IMR-90 (cell line): ENCODE data around the gene SYNPO2. TPM values are rescaled to one million over a fixed set of nuclear protein-coding genes. Genes with fewer than 3 reads are reported as not detected.
A peak's percentile ranks its signal among the peaks of the same experiment; 100 is the strongest.

Experiments used
- ATAC-seq: fragments of 200-7000 bp; cut with Tn5 transposase; 2 replicates; pipeline ENCODE4 v1.9.1; 2020; ENCODE audit warnings: low read depth, mild to moderate bottlenecking, moderate library complexity
- BruUV-seq: library from RNA; stranded (reverse); fragments of 400-500 nt; replicated peaks from 2 replicates; lab custom pipeline; 2021; lab: Mats Ljungman, UMichigan
- CTCF ChIA-PET: fragments of 300-600 bp; formaldehyde crosslinking; extraction: SDS; loops from one replicate; lab custom pipeline; 2021; ENCODE audit warnings: antibody characterized with exemption; lab: Yijun Ruan, JAX
- POLR2A ChIA-PET: fragments of 300-600 bp; sonication (Branson Sonifier 250); formaldehyde crosslinking; loops from one replicate; lab custom pipeline; 2022; ENCODE audit warnings: antibody characterized with exemption; ENCODE audit not compliant: unreplicated experiment; lab: Charles Lee
- DNase-seq: peaks from one replicate; pipeline ENCODE4 v3.0.0; 2013
- H2AFZ ChIP-seq: replicated peaks from 2 replicates; pipeline ENCODE3; 2013; ENCODE audit warnings: low read length, mild to moderate bottlenecking; ENCODE audit not compliant: poor library complexity
- H2AK5ac ChIP-seq: 2 replicates; pipeline ENCODE4 v1.6.1; 2013; ENCODE audit warnings: low read depth, low read length, inconsistent platforms
- H2AK9ac ChIP-seq: replicated peaks from 2 replicates; pipeline ENCODE3; 2013; ENCODE audit warnings: mild to moderate bottlenecking, low read depth, low read length, moderate library complexity; ENCODE audit not compliant: poor library complexity
- H2BK120ac ChIP-seq: 2 replicates; pipeline ENCODE4 v1.6.1; 2013; ENCODE audit warnings: low read depth, low read length, inconsistent platforms
- H2BK15ac ChIP-seq: 3 replicates; pipeline ENCODE4 v1.6.1; 2013; ENCODE audit warnings: low read depth, low read length, inconsistent platforms
- H2BK20ac ChIP-seq: 2 replicates; pipeline ENCODE4 v1.6.1; 2013; ENCODE audit warnings: low read depth, mild to moderate bottlenecking, inconsistent platforms, low read length, moderate library complexity
- H2BK5ac ChIP-seq: 2 replicates; pipeline ENCODE4 v1.6.1; 2013; ENCODE audit warnings: mild to moderate bottlenecking, low read depth, low read length, inconsistent platforms; ENCODE audit not compliant: poor library complexity, severe bottlenecking
- H3K14ac ChIP-seq: replicated peaks from 2 replicates; pipeline ENCODE4 v1.6.1; 2013; ENCODE audit warnings: low read depth, low read length, inconsistent platforms
- H3K18ac ChIP-seq: 2 replicates; pipeline ENCODE4 v1.6.1; 2013; ENCODE audit warnings: low read depth, low read length, control low read depth
- H3K23ac ChIP-seq: 2 replicates; pipeline ENCODE4 v1.6.1; 2013; ENCODE audit warnings: low read depth, low read length, inconsistent platforms
- H3K27ac ChIP-seq: 2 replicates; pipeline ENCODE4 v1.5.1; 2013; ENCODE audit warnings: mild to moderate bottlenecking, control low read depth, low read length; ENCODE audit not compliant: insufficient read depth
- H3K27me3 ChIP-seq: 2 replicates; pipeline ENCODE4 v1.6.1; 2013; ENCODE audit warnings: low read length; ENCODE audit not compliant: control insufficient read depth, insufficient read depth
- H3K36me3 ChIP-seq: 2 replicates; pipeline ENCODE4 v1.6.1; 2013; ENCODE audit warnings: low read length, mixed read lengths; ENCODE audit not compliant: control insufficient read depth, insufficient read depth
- H3K4ac ChIP-seq: 2 replicates; pipeline ENCODE4 v1.6.1; 2013; ENCODE audit warnings: low read depth, low read length, inconsistent platforms
- H3K4me1 ChIP-seq: 2 replicates; pipeline ENCODE4 v1.6.1; 2013; ENCODE audit warnings: low read length, mixed read lengths; ENCODE audit not compliant: control insufficient read depth, insufficient read depth
- H3K4me2 ChIP-seq: 2 replicates; pipeline ENCODE4 v1.6.1; 2013; ENCODE audit warnings: low read depth, mild to moderate bottlenecking, control low read depth, low read length, moderate library complexity
- H3K4me3 ChIP-seq: 2 replicates; pipeline ENCODE4 v1.5.1; 2013; ENCODE audit warnings: low read depth, mild to moderate bottlenecking, control low read depth, low read length, moderate library complexity; ENCODE audit not compliant: insufficient read depth
- H3K56ac ChIP-seq: 2 replicates; pipeline ENCODE4 v1.6.1; 2013; ENCODE audit warnings: low read length, inconsistent platforms; ENCODE audit not compliant: insufficient read depth; ENCODE audit errors: extremely low read depth
- H3K79me1 ChIP-seq, 2 experiments: 2 replicates each; pipeline ENCODE4 v1.6.1; 2013; ENCODE audit warnings: low read length in 2 of 2, inconsistent platforms in 1 of 2, low read depth in 1 of 2
- H3K9ac ChIP-seq: 2 replicates; pipeline ENCODE4 v1.6.1; 2013; ENCODE audit warnings: low read depth, low read length, control low read depth
- H3K9me1 ChIP-seq: 2 replicates; pipeline ENCODE4 v1.6.1; 2013; ENCODE audit warnings: low read length, inconsistent platforms; ENCODE audit not compliant: insufficient read depth
- H3K9me3 ChIP-seq: 2 replicates; pipeline ENCODE4 v1.6.1; 2013; ENCODE audit warnings: low read length; ENCODE audit not compliant: control insufficient read depth, insufficient read depth
- H4K20me1 ChIP-seq: 2 replicates; pipeline ENCODE4 v1.6.1; 2013; ENCODE audit warnings: low read length, inconsistent platforms; ENCODE audit not compliant: insufficient read depth
- H4K5ac ChIP-seq: 2 replicates; pipeline ENCODE4 v1.6.1; 2013; ENCODE audit warnings: mild to moderate bottlenecking, low read depth, low read length, control low read depth
- H4K8ac ChIP-seq, 2 experiments: 2 replicates each; pipeline ENCODE4 v1.6.1; 2013; ENCODE audit warnings: low read depth in 2 of 2, low read length in 2 of 2, control low read depth in 1 of 2, inconsistent platforms in 1 of 2
- H4K91ac ChIP-seq: 2 replicates; pipeline ENCODE4 v1.6.1; 2013; ENCODE audit warnings: low read depth, low read length, inconsistent platforms; ENCODE audit not compliant: insufficient read depth
- WGBS, 2 experiments: methylation state at CpG; one replicate each; pipeline versions ENCODE4 v1.1.5 to v1.1.7; 2013; ENCODE audit warnings: missing lambda C conversion rate in 2 of 2; ENCODE audit not compliant: insufficient read length in 1 of 2; ENCODE audit errors: extremely low coverage in 2 of 2; 5-methylcytosine and 5-hydroxymethylcytosine counted together
- dilution Hi-C: fragments of 300-500 bp; cut with HindIII; formaldehyde crosslinking; loops from one replicate; pipeline ENCODE4 v1.14.3; 2018; ENCODE audit warnings: low sequenced_read_pairs; ENCODE audit not compliant: unreplicated experiment
- in situ Hi-C: fragments of 300-500 bp; cut with MboI; formaldehyde crosslinking; loops from 3 replicates; pipeline ENCODE4 v1.14.3; 2019; ENCODE audit warnings: low sequenced_read_pairs, inconsistent platforms, mixed read lengths
- intact Hi-C: fragments of 100-400 bp; cut with micrococcal nuclease; formaldehyde crosslinking; loops from 2 replicates; pipeline ENCODE4 v1.10.0; 2022
- polyA plus RNA-seq, 3 experiments: library from polyadenylated mRNA; depleted of rRNA; stranded (reverse); fragments of >200 nt; gene quantifications; 2 replicates each; pipeline ENCODE4 v1.2.3, GENCODE V29; 2012; ENCODE audit warnings: low replicate concordance in 1 of 3
- total RNA-seq: library from RNA; depleted of rRNA; stranded (reverse); fragments of >200 nt; gene quantifications from 2 replicates; pipeline ENCODE4 v1.2.3, GENCODE V29; 2012
- TF ChIP-seq, protein P1 (sequence below): fragments of 150-350 bp; IDR thresholded peaks from 2 replicates; pipeline ENCODE4 v1.6.1; 2016; ENCODE audit warnings: low read depth, mild to moderate bottlenecking, low read length, moderate library complexity, borderline replicate concordance

The SYNPO2 gene
- total and polyA plus RNA-seq, 2 of the 4 experiments (the other 2 are of a cell fraction): 0.99 to 1.8 TPM

DNA sequence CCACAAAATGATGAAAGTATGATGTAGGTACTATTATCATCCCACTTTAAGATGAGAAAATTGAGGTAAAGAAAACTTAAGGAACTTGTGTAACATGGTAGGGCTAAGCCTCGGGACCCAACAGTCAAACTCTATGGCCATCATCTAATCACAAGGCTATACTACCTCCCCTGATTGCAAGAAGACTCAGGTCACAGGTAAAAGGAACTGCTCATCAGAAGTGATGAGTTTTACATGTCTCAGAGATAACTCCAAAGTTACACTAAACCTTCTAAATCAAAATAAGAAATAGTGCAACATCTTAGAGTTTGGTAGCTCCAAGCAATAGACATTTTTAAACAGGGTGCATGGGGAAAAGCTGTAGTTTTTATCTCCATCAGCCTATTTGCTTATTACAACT lies 150.5 kb downstream of the SYNPO2 start:
- H3K56ac ChIP-seq: peak overlapping the region; percentile 25; the same call in 1 of the 2 replicates
- H2AK5ac ChIP-seq: peak overlapping the region; percentile 98
- peaks cover 20% of the 10 kb centered on the region for H3K4me1 ChIP-seq
- peak overlapping the region; percentile 100 for H2BK120ac ChIP-seq
- ATAC-seq: no peak
- H2BK20ac ChIP-seq: peak overlapping the region; percentile 96
- H3K79me1 ChIP-seq: peaks cover 0 to 3% of the 10 kb centered on the region in 2 experiments; a peak in 1 of 4 replicates
- intact Hi-C loops (no loop called here), dilution Hi-C loops (no loop called here), in situ Hi-C loops (no loop called here)
- H4K20me1 ChIP-seq: no peaks in the 10 kb centered on the region
- peaks cover 9% of the 10 kb centered on the region for H3K9me1 ChIP-seq
- H3K9me3 ChIP-seq: no peaks in the 10 kb centered on the region
- DNase-seq: no peak
- no peak overlapping the region for H2AFZ ChIP-seq
- no peak overlapping the region for H3K9ac ChIP-seq
- H3K4me3 ChIP-seq: no peak overlapping the region
- peak overlapping the region; percentile 79 to 98; a peak in 3 of 4 replicates for H4K8ac ChIP-seq
- peak overlapping the region; percentile 84 for H4K91ac ChIP-seq
- TF ChIP-seq, protein P1, sequence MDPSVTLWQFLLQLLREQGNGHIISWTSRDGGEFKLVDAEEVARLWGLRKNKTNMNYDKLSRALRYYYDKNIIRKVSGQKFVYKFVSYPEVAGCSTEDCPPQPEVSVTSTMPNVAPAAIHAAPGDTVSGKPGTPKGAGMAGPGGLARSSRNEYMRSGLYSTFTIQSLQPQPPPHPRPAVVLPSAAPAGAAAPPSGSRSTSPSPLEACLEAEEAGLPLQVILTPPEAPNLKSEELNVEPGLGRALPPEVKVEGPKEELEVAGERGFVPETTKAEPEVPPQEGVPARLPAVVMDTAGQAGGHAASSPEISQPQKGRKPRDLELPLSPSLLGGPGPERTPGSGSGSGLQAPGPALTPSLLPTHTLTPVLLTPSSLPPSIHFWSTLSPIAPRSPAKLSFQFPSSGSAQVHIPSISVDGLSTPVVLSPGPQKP: no peak
- H3K27ac ChIP-seq: peak overlapping the region; percentile 61; the same call in 1 of the 2 replicates
- CTCF ChIA-PET: no interaction called here
- peak overlapping the region; percentile 99 for H2BK5ac ChIP-seq
- H2BK15ac ChIP-seq: peak overlapping the region; percentile 92; the same call in 2 of the 3 replicates
- H3K27me3 ChIP-seq: no peaks in the 10 kb centered on the region
- no CpG with 5 or more reads among the region's 1 CpG for WGBS, 2 experiments
- H2AK9ac ChIP-seq: no peak overlapping the region
- H3K4ac ChIP-seq: peak overlapping the region; percentile 80
- no peak overlapping the region for H3K4me2 ChIP-seq
- no peaks in the 10 kb centered on the region for H3K36me3 ChIP-seq
- POLR2A ChIA-PET: no interaction called here
- BruUV-seq: no TSS peak
- H4K5ac ChIP-seq: peak overlapping the region; percentile 89
- peak overlapping the region; percentile 75 for H3K18ac ChIP-seq
- peak overlapping the region; percentile 71; the same call in 1 of the 2 replicates for H3K14ac ChIP-seq
- H3K23ac ChIP-seq: peak overlapping the region; percentile 83; the same call in 1 of the 2 replicates
